Ectodermal cell (in vitro differentiated cells): Measurements from ENCODE around the gene TECPR2.
"Not testable (repeated sequence)": the region's sequence is repeated elsewhere in the genome, so short reads cannot be mapped to it uniquely, and the experiment has no call there.

Source experiments
- H3K27ac ChIP-seq: 2 replicates; pipeline ENCODE4 v1.7.0; 2013; ENCODE audit warnings: mild to moderate bottlenecking, low read depth, low read length; ENCODE audit not compliant: insufficient read depth, poor library complexity, severe bottlenecking
- H3K27me3 ChIP-seq: 2 replicates; pipeline ENCODE4 v1.7.0; 2013; ENCODE audit warnings: mild to moderate bottlenecking, low read length; ENCODE audit not compliant: insufficient read depth, control insufficient read depth, poor library complexity, severe bottlenecking
- H3K36me3 ChIP-seq: one replicate; pipeline ENCODE4 v1.7.0; 2013; ENCODE audit warnings: low read length; ENCODE audit not compliant: control insufficient read depth, insufficient read depth
- H3K4me1 ChIP-seq: one replicate; pipeline ENCODE4 v1.7.0; 2013; ENCODE audit warnings: low read length; ENCODE audit not compliant: control insufficient read depth, insufficient read depth
- H3K4me3 ChIP-seq: 2 replicates; pipeline ENCODE4 v1.7.0; 2013; ENCODE audit warnings: low read depth, low read length, control low read depth; ENCODE audit not compliant: insufficient read depth
- H3K9me3 ChIP-seq: 2 replicates; pipeline ENCODE4 v1.7.0; 2013; ENCODE audit warnings: mild to moderate bottlenecking, low read length, moderate library complexity; ENCODE audit not compliant: control insufficient read depth
- WGBS, 2 experiments: methylation state at CpG; one replicate each; pipeline ENCODE4 v1.1.7; 2013; ENCODE audit warnings: missing lambda C conversion rate in 2 of 2; 5-methylcytosine and 5-hydroxymethylcytosine counted together

TECPR2 gene

GRCh38 chr14:102538602-102539543, 176.1 kb downstream of the TECPR2 start:
- H3K4me3 ChIP-seq = no peak overlapping the region
- no peaks in the 10 kb centered on the region for H3K9me3 ChIP-seq
- no peak overlapping the region for H3K27ac ChIP-seq
- H3K4me1 ChIP-seq = peaks cover 12% of the 10 kb centered on the region
- 88 to 89% methylated on average over 25 of the region's 25 CpGs for WGBS, 2 experiments
- H3K27me3 ChIP-seq = peaks cover 1% of the 10 kb centered on the region
- no peaks in the 10 kb centered on the region for H3K36me3 ChIP-seq

GRCh38 chr14:102539544-102540314, 177.0 kb downstream of the TECPR2 start:
- Histone ChIP-seq H3K36me3 (no peaks in the 10 kb centered on the region), H3K9me3 (no peaks in the 10 kb centered on the region), H3K4me3 (no peak overlapping the region), H3K4me1 (peaks cover 12% of the 10 kb centered on the region), H3K27me3 (peaks cover 10% of the 10 kb centered on the region), H3K27ac (no peak overlapping the region)
- WGBS, 2 experiments = 82 to 86% methylated on average over 17 of the region's 17 CpGs

DNA sequence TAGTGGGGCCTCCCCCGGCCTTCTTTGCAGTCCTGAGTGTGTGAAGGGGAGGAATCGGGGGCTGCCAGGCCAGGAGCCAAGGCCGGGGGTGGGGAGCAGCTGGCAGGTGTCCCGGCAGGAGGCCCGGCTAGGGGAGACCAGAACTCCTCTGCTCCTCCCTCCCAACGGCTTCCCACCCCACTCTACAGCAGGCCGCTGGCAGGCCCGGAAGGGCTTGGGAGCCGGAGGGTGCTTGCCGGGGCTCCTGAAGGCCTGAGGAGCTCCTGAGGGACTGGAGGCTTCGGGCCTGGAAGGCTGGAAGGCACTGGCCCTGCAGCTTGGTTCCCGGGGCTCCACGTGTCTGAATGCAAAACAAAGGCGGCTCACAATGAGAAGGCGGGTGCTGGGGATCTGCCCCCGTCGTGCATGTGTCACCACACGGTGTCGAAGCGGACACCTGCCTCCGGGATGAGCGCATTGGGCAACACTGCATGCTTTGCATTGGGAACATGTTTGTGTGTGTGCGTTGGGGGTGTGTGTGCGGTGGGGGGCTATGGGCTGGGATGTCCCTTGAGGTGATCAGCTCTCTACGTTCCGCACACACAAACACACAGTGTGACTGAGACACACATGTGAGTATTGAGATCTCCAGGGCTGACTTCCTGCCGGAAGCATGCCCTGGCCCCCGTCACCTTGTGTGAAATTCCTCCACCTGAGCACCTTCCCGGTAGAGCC, 177.7 kb downstream of the TECPR2 start:
- Histone ChIP-seq H3K9me3 (no peaks in the 10 kb centered on the region), H3K27ac (no peak overlapping the region), H3K4me3 (no peak overlapping the region), H3K36me3 (no peaks in the 10 kb centered on the region), H3K27me3 (peaks cover 17% of the 10 kb centered on the region), H3K4me1 (peaks cover 20% of the 10 kb centered on the region)
- 78% methylated on average over 29 of the region's 29 CpGs for WGBS, 2 experiments

GRCh38 chr14:102541029-102541491, 178.3 kb downstream of the TECPR2 start:
- peaks cover 23% of the 10 kb centered on the region for H3K27me3 ChIP-seq
- H3K36me3 ChIP-seq, H3K9me3 ChIP-seq, H3K27ac ChIP-seq, H3K4me3 ChIP-seq: not testable (repeated sequence)
- H3K4me1 ChIP-seq = peaks cover 26% of the 10 kb centered on the region
- WGBS, 2 experiments = 94 to 95% methylated on average over 14 of the region's 14 CpGs

DNA sequence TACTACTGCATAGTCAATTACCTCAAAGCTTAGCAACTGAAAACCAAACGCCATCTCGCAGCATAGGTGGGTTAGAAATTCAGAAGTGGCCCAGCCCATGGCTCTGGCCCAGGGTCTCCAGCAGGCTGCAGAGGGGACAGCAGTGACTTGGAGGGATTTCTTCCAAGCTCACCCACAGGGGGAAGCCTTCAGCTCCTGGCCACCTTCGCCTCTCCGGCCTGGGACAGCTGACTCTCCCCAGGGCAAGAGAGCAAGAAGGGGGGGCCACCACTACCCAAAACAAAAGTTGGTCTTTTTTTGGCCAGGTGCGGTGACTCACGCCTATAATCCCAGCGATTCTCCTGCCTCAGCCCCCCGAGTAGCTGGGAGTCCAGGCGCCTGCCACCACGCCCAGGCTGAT, 179.0 kb downstream of the TECPR2 start:
- Histone ChIP-seq H3K27me3 (peaks cover 24% of the 10 kb centered on the region), H3K36me3 (no peaks in the 10 kb centered on the region), H3K9me3 (no peaks in the 10 kb centered on the region), H3K27ac (no peak overlapping the region), H3K4me3 (no peak overlapping the region), H3K4me1 (peaks cover 26% of the 10 kb centered on the region)
- WGBS, 2 experiments = 84 to 92% methylated on average over 10 of the region's 10 CpGs

DNA sequence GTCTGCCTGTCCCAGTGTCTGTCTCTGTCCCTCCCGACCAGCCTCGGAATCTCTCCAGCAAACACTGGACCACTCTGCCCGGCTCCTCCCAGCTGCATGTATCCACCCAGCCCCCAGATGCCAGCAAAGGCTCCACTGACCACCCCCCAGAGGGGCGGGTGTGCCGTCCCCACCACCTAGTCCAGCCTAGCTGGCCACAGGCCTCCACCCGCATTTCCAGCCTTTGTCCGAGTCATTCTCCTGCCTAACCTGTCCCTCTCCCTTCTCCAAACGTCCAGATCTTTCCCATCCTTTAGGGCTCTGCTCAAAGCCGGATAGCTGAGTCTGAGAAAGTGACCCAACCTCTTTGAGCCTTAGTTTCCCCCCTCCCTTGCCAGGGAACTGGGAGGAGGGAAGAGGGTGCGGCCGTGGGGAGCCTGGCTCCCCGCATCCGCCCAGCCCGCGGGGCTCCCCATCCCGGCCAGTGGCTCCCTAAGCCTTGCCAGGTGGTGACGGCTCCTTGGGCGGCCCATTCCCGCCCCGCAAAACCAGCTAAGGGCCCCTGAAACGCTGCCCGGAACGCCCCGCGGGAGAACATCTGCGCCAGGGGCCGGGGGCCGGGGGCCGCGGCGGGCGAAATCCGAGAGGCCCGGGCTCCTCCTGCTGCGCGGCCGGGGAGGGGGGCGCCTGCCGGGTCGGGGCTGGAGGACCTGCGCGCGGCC, 181.5 kb downstream of the TECPR2 start:
- 16 to 19% methylated on average over 43 of the region's 43 CpGs for WGBS, 2 experiments
- Histone ChIP-seq H3K36me3 (no peaks in the 10 kb centered on the region), H3K4me3 (no peak overlapping the region), H3K9me3 (no peaks in the 10 kb centered on the region), H3K27ac (no peak overlapping the region), H3K27me3 (peaks cover 24% of the 10 kb centered on the region), H3K4me1 (peaks cover 26% of the 10 kb centered on the region)

DNA sequence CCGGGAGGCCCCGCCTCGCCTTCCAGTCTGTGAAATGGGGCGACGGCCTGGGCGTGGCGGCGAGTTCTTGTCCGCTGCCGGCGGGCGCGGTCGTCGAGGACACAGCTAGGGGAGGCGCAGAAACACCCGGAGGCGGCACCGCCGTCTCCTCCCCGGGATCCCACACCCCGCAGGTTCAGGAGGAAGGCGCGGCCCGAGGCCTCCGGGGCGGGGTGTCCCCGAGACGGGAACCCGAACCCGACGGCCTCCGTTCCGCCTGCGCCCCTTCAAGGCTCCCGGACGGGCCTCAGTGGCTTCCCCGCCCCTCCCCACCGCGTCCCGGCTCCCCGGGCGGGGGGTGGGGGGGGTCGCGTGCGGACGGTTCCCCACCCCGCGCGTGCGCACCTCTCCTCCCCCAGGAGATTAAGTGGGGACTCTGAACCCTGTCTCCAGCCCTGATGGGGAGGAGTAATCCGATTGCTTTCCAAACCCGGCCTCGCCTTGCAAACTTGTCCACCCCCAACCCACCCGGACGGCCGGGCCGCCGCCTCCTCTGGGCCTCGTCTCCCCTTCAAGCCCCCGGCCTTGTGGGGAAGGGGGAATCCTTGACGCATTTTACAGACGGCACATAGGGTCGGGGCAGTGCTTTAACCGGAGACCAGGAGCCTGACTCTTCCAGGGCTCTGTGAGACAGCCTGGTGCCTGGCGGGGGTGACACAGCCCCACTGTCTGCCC, 182.2 kb downstream of the TECPR2 start:
- Histone ChIP-seq H3K27ac (peak overlapping the region; percentile 26), H3K4me3 (no peak overlapping the region)
- WGBS, 2 experiments = 9 to 12% methylated on average over 66 of the region's 66 CpGs

DNA sequence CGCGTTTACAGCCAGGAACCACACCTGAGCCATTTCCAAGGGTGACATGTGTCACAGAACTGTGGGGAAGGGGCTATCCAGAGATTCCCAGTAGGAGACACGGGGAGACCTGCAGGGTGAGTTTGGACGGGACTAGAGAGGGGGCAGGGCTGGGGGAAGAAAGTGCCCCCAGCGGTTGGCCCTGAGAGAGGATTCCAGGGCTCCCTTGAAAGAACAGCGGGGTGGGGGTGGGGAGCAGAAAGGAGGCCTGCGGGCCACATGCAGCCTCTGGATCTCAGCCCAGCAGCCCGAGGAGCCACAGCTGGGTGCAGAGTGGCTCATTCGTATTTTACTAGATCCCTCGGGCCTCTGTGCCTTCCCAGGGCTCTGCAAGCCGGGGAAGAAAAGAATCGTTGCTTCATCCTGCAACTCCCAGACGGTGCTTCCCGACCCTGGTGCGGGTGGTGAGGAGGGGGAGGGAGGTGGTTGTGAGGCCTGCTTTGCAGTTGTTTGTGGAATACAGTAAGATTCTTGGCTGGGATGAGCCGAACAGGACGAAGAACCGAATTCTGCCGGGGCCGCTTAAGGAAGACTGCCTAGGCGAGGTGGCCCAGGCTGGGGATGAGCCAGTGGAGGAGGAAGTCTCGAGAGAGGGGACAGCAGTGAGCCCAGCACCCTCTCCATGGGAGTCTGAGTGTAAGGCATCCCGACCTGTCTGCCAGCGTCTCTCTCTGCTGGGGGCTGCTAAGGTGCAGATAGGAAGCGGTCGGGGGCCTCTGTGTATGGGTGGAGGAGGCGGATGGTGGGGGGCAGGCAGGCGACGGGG, 182.9 kb downstream of the TECPR2 start:
- H3K27ac ChIP-seq = peak overlapping the region; percentile 26
- WGBS, 2 experiments = 26 to 28% methylated on average over 29 of the region's 29 CpGs
- no peaks in the 10 kb centered on the region for H3K36me3 ChIP-seq
- peaks cover 14% of the 10 kb centered on the region for H3K4me1 ChIP-seq
- H3K27me3 ChIP-seq = peaks cover 24% of the 10 kb centered on the region
- no peaks in the 10 kb centered on the region for H3K9me3 ChIP-seq
- H3K4me3 ChIP-seq = no peak overlapping the region

More for the DNA sequence above, 182.2 kb downstream of the TECPR2 start:
- H3K36me3 ChIP-seq = no peaks in the 10 kb centered on the region
- peaks cover 20% of the 10 kb centered on the region for H3K4me1 ChIP-seq
- peaks cover 24% of the 10 kb centered on the region for H3K27me3 ChIP-seq
- H3K9me3 ChIP-seq = no peaks in the 10 kb centered on the region
